Glutamatergic neuron (in vitro differentiated cells): ENCODE results near the gene PPP1R15B. TPM values are rescaled to one million over a fixed set of nuclear protein-coding genes. Genes with fewer than 3 reads are reported as not detected.

Experiments
- DNase-seq: peaks from one replicate; pipeline ENCODE4 v3.0.0; 2022
- H3K27ac Mint-ChIP-seq: one replicate; pipeline ENCODE4 v1.8.0; 2020; ENCODE audit warnings: mild to moderate bottlenecking, mixed read lengths, inconsistent platforms; ENCODE audit not compliant: unreplicated experiment
- H3K27me3 Mint-ChIP-seq: one replicate; pipeline ENCODE4 v1.8.0; 2020; ENCODE audit warnings: mild to moderate bottlenecking, moderate library complexity, mixed read lengths, inconsistent platforms; ENCODE audit not compliant: unreplicated experiment
- H3K36me3 Mint-ChIP-seq: one replicate; pipeline ENCODE4 v1.8.0; 2020; ENCODE audit warnings: mild to moderate bottlenecking, mixed read lengths, inconsistent platforms; ENCODE audit not compliant: unreplicated experiment
- H3K4me1 Mint-ChIP-seq: one replicate; pipeline ENCODE4 v1.8.0; 2020; ENCODE audit warnings: mild to moderate bottlenecking, low read depth, mixed read lengths, inconsistent platforms; ENCODE audit not compliant: unreplicated experiment
- H3K4me3 Mint-ChIP-seq: one replicate; pipeline ENCODE4 v1.8.0; 2020; ENCODE audit warnings: mild to moderate bottlenecking, mixed read lengths, inconsistent platforms; ENCODE audit not compliant: unreplicated experiment
- H3K9me3 Mint-ChIP-seq: one replicate; pipeline ENCODE4 v1.8.0; 2020; ENCODE audit warnings: mild to moderate bottlenecking, moderate library complexity, mixed read lengths, inconsistent platforms; ENCODE audit not compliant: unreplicated experiment
- CTCF ChIP-seq: fragments of 200-600 bp; sonication (generic); IDR thresholded peaks from one replicate; pipeline ENCODE4 v1.5.0; 2021; ENCODE audit not compliant: partially characterized antibody, unreplicated experiment
- total RNA-seq: library from RNA; stranded (reverse); fragmentation: NEBNext Ultra II Directional; extraction: Animal tissue kit (Norgen Biotek cat#: 25700); gene quantifications from one replicate; pipeline ENCODE4 v1.2.1, GENCODE V29; 2021; ENCODE audit not compliant: unreplicated experiment

The PPP1R15B gene
- total RNA-seq, 1 donor from 2014 or later: 45.3 TPM

DNA sequence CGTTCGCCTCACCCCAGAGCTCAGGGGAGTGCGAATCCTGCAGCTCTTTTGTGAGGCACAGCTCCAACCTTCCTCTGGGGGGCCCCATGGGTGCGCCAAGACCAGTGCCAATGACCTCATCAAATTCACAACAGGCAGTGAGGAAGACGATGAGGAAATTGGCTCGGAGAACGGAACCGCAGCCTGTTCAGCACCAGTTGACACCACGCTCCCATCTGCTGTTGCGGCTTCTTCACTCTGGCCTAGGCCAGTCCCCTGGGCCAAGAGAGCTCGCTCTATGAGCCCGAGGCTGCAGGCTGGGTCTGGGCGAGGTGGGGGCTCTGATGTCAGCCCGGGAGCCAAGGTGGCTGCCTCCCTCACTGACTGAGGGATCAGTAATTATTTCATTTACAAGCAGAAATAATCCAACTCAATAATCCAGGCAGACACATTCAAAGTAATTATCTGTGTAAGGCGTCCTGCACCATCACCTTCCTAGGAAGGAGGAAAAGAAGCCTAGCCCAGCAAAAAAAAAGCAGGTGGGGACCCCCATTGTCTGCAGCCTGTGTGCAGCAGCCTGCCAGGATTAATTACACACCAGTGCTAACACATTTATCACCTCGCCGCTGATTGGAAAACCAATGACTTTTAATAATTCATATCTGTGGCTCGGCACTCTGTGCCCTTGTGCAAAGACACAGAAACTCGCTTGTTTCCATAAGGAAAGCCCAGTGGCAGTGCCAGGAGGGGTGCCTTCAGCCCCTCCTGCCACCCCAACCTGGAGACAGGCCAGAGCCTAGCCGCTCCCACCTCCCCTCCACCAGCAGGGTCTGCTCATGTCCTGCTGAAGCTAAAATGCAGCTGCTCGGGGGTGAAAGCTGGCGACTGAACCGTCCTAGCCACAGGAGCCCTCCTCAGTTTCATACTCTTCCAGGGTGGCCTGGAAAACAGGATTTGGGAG, 53.8 kb downstream of the PPP1R15B start:
- H3K36me3 Mint-ChIP-seq: no peaks in the 10 kb centered on the region
- H3K27me3 Mint-ChIP-seq: peaks cover 16% of the 10 kb centered on the region
- TF ChIP-seq CTCF: no peak
- peak overlapping the region; percentile 88 for H3K4me3 Mint-ChIP-seq
- DNase-seq: peak; percentile 82
- H3K4me1 Mint-ChIP-seq: peaks cover 27% of the 10 kb centered on the region
- H3K9me3 Mint-ChIP-seq: peaks cover 16% of the 10 kb centered on the region
- peak overlapping the region; percentile 99 for H3K27ac Mint-ChIP-seq

- H3K36me3 Mint-ChIP-seq: no peaks in the 10 kb centered on the region
- peak overlapping the region; percentile 99 for H3K27ac Mint-ChIP-seq
- H3K9me3 Mint-ChIP-seq: peaks cover 16% of the 10 kb centered on the region
- DNase-seq: no peak
- H3K4me1 Mint-ChIP-seq: peaks cover 25% of the 10 kb centered on the region
- H3K4me3 Mint-ChIP-seq: peak overlapping the region; percentile 88
- H3K27me3 Mint-ChIP-seq: peaks cover 15% of the 10 kb centered on the region
- TF ChIP-seq CTCF: no peak
Observed at GRCh38 chr1:204356997-204357396, 54.6 kb downstream of the PPP1R15B start.

GRCh38 chr1:204355913-204356312, 55.7 kb downstream of the PPP1R15B start:
- TF ChIP-seq CTCF: no peak
- H3K4me1 Mint-ChIP-seq: peaks cover 28% of the 10 kb centered on the region
- H3K9me3 Mint-ChIP-seq: peaks cover 17% of the 10 kb centered on the region
- H3K36me3 Mint-ChIP-seq: no peaks in the 10 kb centered on the region
- peak overlapping the region; percentile 70 for H3K27ac Mint-ChIP-seq
- H3K27me3 Mint-ChIP-seq: peaks cover 19% of the 10 kb centered on the region
- H3K4me3 Mint-ChIP-seq: peak overlapping the region; percentile 12
- no peak for DNase-seq

- peaks cover 17% of the 10 kb centered on the region for H3K27me3 Mint-ChIP-seq
- H3K4me3 Mint-ChIP-seq: no peak overlapping the region
- peaks cover 34% of the 10 kb centered on the region for H3K4me1 Mint-ChIP-seq
- H3K36me3 Mint-ChIP-seq: no peaks in the 10 kb centered on the region
- peaks cover 11% of the 10 kb centered on the region for H3K9me3 Mint-ChIP-seq
- DNase-seq: no peak
- H3K27ac Mint-ChIP-seq: no peak overlapping the region
- TF ChIP-seq CTCF: no peak
Observed at GRCh38 chr1:204354579-204354978, 57.0 kb downstream of the PPP1R15B start.

Other genes with a start within 250 kb of the PPP1R15B start
- gene REN, start 245.5 kb downstream of the PPP1R15B start, total RNA-seq: not detected
- gene KISS1, start 215.3 kb downstream of the PPP1R15B start, total RNA-seq: not detected
- gene GOLT1A, start 197.8 kb downstream of the PPP1R15B start, total RNA-seq: not detected
- 72.7 TPM for gene PLEKHA6, start 51.9 kb downstream of the PPP1R15B start, total RNA-seq
- 156 TPM for gene PIK3C2B, start 83.0 kb upstream of the PPP1R15B start, total RNA-seq
- 93.9 TPM for gene MDM4, start 104.6 kb upstream of the PPP1R15B start, total RNA-seq